Measurements from ENCODE around the gene AKR1C2. TPM values are rescaled to one million over a fixed set of nuclear protein-coding genes. Genes with fewer than 3 reads are reported as not detected.

AKR1C2 gene
- total and polyA plus RNA-seq, 7 donors = 38.7 to 2,054 (median 161) TPM

DNA sequence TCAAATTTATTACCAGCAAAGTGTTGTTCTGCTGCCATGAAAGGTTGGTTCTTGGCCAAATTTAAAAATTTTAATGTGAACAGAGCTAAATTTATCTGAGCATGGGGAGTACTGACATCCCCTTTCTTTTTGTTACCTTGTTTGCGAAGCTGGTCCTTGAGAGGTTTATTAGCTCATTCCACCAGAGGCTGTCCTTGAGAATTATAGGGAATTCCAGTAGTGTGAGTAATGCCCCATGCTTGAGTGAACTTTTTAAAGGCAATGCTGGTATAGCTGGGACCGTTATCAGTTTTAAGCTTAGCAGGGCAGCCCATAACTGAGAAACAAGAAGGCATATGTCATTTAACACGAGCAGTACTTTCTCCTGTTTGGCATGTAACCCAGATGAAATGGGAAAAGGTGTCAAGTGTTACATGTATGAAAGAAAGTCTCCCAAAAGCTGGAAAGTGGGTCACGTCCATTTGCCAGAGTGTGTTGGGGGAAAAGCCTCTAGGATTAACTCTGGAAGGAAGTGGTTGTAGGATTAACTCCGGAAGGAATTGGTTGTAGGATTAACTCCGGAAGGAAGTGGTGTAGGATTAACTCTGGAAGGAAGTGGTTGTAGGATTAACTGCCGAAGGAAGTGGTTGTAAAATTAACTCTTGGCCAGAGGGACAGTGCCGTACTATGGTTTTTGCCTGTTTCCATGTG is 37.3 kb upstream of the AKR1C2 start:
- TF ChIP-seq, protein P1, sequence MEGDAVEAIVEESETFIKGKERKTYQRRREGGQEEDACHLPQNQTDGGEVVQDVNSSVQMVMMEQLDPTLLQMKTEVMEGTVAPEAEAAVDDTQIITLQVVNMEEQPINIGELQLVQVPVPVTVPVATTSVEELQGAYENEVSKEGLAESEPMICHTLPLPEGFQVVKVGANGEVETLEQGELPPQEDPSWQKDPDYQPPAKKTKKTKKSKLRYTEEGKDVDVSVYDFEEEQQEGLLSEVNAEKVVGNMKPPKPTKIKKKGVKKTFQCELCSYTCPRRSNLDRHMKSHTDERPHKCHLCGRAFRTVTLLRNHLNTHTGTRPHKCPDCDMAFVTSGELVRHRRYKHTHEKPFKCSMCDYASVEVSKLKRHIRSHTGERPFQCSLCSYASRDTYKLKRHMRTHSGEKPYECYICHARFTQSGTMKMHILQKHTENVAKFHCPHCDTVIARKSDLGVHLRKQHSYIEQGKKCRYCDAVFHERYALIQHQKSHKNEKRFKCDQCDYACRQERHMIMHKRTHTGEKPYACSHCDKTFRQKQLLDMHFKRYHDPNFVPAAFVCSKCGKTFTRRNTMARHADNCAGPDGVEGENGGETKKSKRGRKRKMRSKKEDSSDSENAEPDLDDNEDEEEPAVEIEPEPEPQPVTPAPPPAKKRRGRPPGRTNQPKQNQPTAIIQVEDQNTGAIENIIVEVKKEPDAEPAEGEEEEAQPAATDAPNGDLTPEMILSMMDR (IDR thresholded peaks at IDR 0.05) = no peak
- intact Hi-C loops (cut with DNase I) = no loop called here
- no peaks in the 10 kb centered on the region for H3K9me3 ChIP-seq
- ATAC-seq (no peak), DNase-seq (no peak)
- H3K4me3 ChIP-seq = peak overlapping the region; percentile 28
- no peaks in the 10 kb centered on the region for H3K36me3 ChIP-seq (ENCODE audit: insufficient read depth in 1 of 2, low read depth in 1 of 2)
- whole genome bisulfite sequencing, 3 donors = 45 to 47% (median 47%) methylated on average over 8 of the region's 8 CpGs
- H3K4me1 ChIP-seq = no peaks in the 10 kb centered on the region
- no peaks in the 10 kb centered on the region for H3K27me3 ChIP-seq (ENCODE audit: insufficient read depth in 3 of 3, low read length in 2 of 3)
- no peak overlapping the region for H3K27ac ChIP-seq

DNA sequence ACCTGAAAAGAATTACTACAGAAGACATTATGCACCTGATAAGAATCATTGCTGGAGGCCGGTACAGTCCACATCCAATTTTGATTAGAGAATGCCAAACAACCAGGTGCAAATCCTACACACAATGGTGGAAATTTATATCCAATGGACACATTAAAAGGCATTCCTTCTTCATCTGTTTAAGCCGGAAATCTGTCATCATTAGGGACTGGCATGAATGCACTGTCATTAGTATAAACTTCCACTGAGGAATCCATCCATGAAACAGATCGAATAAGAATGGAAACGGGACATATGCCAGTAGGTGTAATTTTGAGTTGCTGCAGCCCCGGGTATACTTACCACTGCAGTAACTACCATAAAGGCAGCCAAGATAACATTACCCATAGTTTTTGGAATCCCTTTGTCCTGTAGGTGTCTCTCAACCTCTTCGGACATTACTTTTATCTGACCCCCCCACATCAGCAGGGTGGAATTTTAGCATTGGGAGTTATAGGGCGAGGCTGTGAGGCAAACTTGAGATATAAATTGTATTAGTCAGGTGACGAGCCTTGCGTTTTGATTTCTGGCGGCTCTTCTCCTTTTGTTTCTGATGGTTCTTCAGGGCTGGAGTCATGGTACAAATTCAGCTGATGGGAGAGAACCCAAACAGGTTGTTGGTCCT is 36.5 kb upstream of the AKR1C2 start:
- Histone ChIP-seq H3K4me3 (no peak overlapping the region), H3K36me3 (ENCODE audit: insufficient read depth in 1 of 2, low read depth in 1 of 2) (no peaks in the 10 kb centered on the region), H3K9me3 (peaks cover 6% of the 10 kb centered on the region), H3K4me1 (no peaks in the 10 kb centered on the region), H3K27me3 (ENCODE audit: insufficient read depth in 3 of 3, low read length in 2 of 3) (no peaks in the 10 kb centered on the region), H3K27ac (no peak overlapping the region)
- DNase-seq = no peak
- TF ChIP-seq, protein P1 (IDR thresholded peaks at IDR 0.05) = no peak
- 84 to 90% (median 86%) methylated on average over 10 of the region's 10 CpGs for WGBS, 3 donors
- intact Hi-C loops (cut with DNase I) = no loop called here
- no peak for ATAC-seq

DNA sequence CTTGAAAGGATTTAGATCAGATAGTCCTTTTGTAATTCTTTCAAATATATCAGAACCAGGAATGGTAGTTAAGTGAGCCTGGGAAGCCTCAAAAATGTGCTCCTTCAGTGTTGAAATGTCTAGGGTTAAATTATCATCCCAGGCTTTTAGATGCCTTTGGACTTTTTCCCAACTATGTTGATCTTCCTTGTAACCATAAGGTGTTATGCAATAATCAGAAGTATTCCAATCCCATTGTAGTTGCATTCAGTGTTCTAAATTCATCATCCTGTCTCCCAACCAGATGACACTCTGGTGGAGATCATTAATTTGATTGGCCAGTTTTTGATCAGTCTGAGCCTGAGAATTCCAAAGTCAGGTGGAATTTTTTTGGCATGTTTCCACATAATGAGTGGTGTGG is 35.1 kb upstream of the AKR1C2 start:
- H3K36me3 ChIP-seq (ENCODE audit: insufficient read depth in 1 of 2, low read depth in 1 of 2) = no peaks in the 10 kb centered on the region
- intact Hi-C loops (cut with DNase I) = no loop called here
- peaks cover 0 to 2% (median 0%) of the 10 kb centered on the region in 3 donors for H3K27me3 ChIP-seq (ENCODE audit: insufficient read depth in 3 of 3, low read length in 2 of 3)
- ATAC-seq = no peak
- H3K27ac ChIP-seq = no peak overlapping the region
- no peak overlapping the region for H3K4me3 ChIP-seq
- peaks cover 14% of the 10 kb centered on the region for H3K9me3 ChIP-seq
- no peaks in the 10 kb centered on the region for H3K4me1 ChIP-seq
- TF ChIP-seq, protein P1 (IDR thresholded peaks at IDR 0.05) = no peak
- no peak for DNase-seq

DNA sequence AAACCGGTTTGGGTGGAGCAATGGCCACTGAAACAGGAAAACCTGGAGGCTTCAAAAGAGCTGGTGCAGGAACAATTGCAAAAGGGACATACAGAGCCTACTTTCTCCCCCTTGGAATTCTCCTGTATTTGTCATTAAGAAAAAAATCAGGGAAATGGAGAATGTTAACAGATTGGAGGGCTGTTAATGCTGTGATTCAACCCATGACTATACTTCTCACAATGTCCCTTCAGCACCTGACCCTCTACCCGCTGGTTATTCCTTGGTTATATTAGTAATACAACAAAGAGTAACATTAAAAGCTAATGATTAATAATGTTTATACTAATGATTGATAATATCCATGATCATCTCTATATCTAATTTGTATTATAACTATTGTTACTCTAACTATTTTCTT is 34.4 kb upstream of the AKR1C2 start:
- no peak for DNase-seq
- H3K27me3 ChIP-seq (ENCODE audit: insufficient read depth in 3 of 3, low read length in 2 of 3) = peaks cover 0 to 2% (median 0%) of the 10 kb centered on the region in 3 donors
- TF ChIP-seq, protein P1 (IDR thresholded peaks at IDR 0.05) = no peak
- WGBS, 3 donors = 69 to 78% (median 76%) methylated on average over 2 of the region's 2 CpGs
- ATAC-seq = no peak
- intact Hi-C loops (cut with DNase I) = no loop called here
- H3K4me3 ChIP-seq = no peak overlapping the region
- H3K36me3 ChIP-seq (ENCODE audit: insufficient read depth in 1 of 2, low read depth in 1 of 2) = no peaks in the 10 kb centered on the region
- no peaks in the 10 kb centered on the region for H3K4me1 ChIP-seq
- H3K9me3 ChIP-seq = peaks cover 14% of the 10 kb centered on the region
- no peak overlapping the region for H3K27ac ChIP-seq

Measured in psoas muscle (tissue), 8 donors.